ENCODE data around the gene ATP6V0E2. TPM values are rescaled to one million over a fixed set of nuclear protein-coding genes. Genes with fewer than 3 reads are reported as not detected.

ATP6V0E2 gene
- total and polyA plus RNA-seq, 2 experiments from 2014 or later: 11.6 to 25.6 TPM

DNA sequence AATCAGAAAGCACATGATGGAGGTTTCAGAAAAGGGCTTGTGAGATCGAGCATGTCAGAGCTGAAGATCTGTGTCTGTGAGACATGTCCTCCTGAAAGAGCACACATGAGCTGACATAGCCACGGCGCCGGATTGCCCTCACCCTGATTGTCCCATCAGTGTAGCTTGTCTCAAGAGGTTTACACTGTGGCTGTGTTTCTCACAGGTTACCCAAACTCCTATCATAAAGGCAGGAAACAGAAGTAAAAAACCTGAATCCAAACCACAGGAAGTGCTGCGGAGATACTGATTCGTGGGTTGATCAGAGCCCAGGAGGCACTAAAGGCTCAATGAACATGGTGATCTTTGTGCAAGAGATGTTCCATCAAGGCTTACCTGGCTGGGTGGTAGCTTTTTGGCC is 3.9 kb upstream of the ATP6V0E2 start:
- no peaks in the 10 kb centered on the region for H3K9me3 ChIP-seq (ENCODE audit: low read depth)
- H3K4me1 ChIP-seq (ENCODE audit: insufficient read depth): peaks cover 4% of the 10 kb centered on the region
- no peak for TF ChIP-seq EZH2 (IDR thresholded peaks at IDR 0.05; ENCODE audit: borderline replicate concordance)
- TF ChIP-seq, protein P1, sequence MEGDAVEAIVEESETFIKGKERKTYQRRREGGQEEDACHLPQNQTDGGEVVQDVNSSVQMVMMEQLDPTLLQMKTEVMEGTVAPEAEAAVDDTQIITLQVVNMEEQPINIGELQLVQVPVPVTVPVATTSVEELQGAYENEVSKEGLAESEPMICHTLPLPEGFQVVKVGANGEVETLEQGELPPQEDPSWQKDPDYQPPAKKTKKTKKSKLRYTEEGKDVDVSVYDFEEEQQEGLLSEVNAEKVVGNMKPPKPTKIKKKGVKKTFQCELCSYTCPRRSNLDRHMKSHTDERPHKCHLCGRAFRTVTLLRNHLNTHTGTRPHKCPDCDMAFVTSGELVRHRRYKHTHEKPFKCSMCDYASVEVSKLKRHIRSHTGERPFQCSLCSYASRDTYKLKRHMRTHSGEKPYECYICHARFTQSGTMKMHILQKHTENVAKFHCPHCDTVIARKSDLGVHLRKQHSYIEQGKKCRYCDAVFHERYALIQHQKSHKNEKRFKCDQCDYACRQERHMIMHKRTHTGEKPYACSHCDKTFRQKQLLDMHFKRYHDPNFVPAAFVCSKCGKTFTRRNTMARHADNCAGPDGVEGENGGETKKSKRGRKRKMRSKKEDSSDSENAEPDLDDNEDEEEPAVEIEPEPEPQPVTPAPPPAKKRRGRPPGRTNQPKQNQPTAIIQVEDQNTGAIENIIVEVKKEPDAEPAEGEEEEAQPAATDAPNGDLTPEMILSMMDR (IDR thresholded peaks at IDR 0.05; ENCODE audit: poor library complexity): no peak
- no peak overlapping the region for H2AFZ ChIP-seq
- H3K79me2 ChIP-seq: no peaks in the 10 kb centered on the region
- WGBS (ENCODE audit: low lambda C conversion rate, missing lambda C conversion rate): 79% methylated on average over 6 of the region's 6 CpGs
- no peak overlapping the region for H3K4me2 ChIP-seq
- no peaks in the 10 kb centered on the region for H3K27me3 ChIP-seq
- H4K20me1 ChIP-seq (ENCODE audit: insufficient read depth, poor library complexity, severe bottlenecking): no peaks in the 10 kb centered on the region
- H3K27ac ChIP-seq: no peak overlapping the region
- H3K4me3 ChIP-seq: no peak overlapping the region
- H3K36me3 ChIP-seq (replicated peaks; ENCODE audit: insufficient read depth, low read depth): no peaks in the 10 kb centered on the region
- H3K9me2 ChIP-seq (replicated peaks; ENCODE audit: insufficient read depth): no peaks in the 10 kb centered on the region
- no peak for DNase-seq (ENCODE audit: low spot score)

DNA sequence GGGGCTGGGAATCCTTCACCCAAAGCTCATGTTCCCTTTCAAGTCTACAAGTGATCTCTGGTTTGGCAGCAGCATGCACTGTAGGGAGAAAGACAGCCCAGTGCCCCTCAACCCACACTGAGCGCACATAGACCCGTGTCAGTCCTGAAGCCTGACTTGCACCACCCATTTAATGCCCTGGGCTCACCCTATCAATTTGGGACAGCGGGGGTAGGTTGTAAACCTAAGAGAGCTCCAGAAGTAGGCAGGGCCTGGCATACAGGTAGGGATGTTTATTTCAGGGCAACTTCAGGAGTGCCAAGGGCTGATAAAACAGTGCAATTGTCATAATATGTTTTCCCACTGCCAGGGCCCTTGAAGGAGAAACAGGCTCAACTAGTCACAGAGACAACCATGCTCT is 3.5 kb upstream of the ATP6V0E2 start:
- H4K20me1 ChIP-seq (ENCODE audit: insufficient read depth, poor library complexity, severe bottlenecking): no peaks in the 10 kb centered on the region
- no peaks in the 10 kb centered on the region for H3K79me2 ChIP-seq
- no peak overlapping the region for H2AFZ ChIP-seq
- peaks cover 4% of the 10 kb centered on the region for H3K4me1 ChIP-seq (ENCODE audit: insufficient read depth)
- H3K27ac ChIP-seq: no peak overlapping the region
- H3K4me3 ChIP-seq: no peak overlapping the region
- WGBS (ENCODE audit: low lambda C conversion rate, missing lambda C conversion rate): 98% methylated on average over 3 of the region's 3 CpGs
- no peak overlapping the region for H3K4me2 ChIP-seq
- no peak for TF ChIP-seq EZH2phosphoT487 (IDR thresholded peaks at IDR 0.05; ENCODE audit: low read depth, severe bottlenecking, unreplicated experiment)
- TF ChIP-seq, protein P1 (IDR thresholded peaks at IDR 0.05; ENCODE audit: poor library complexity): no peak
- no peak for TF ChIP-seq EZH2 (IDR thresholded peaks at IDR 0.05; ENCODE audit: borderline replicate concordance)
- H3K9me2 ChIP-seq (replicated peaks; ENCODE audit: insufficient read depth): no peaks in the 10 kb centered on the region
- H3K9me3 ChIP-seq (ENCODE audit: low read depth): no peaks in the 10 kb centered on the region
- no peak for DNase-seq (ENCODE audit: low spot score)
- no peaks in the 10 kb centered on the region for H3K27me3 ChIP-seq
- H3K36me3 ChIP-seq (replicated peaks; ENCODE audit: insufficient read depth, low read depth): no peaks in the 10 kb centered on the region

DNA sequence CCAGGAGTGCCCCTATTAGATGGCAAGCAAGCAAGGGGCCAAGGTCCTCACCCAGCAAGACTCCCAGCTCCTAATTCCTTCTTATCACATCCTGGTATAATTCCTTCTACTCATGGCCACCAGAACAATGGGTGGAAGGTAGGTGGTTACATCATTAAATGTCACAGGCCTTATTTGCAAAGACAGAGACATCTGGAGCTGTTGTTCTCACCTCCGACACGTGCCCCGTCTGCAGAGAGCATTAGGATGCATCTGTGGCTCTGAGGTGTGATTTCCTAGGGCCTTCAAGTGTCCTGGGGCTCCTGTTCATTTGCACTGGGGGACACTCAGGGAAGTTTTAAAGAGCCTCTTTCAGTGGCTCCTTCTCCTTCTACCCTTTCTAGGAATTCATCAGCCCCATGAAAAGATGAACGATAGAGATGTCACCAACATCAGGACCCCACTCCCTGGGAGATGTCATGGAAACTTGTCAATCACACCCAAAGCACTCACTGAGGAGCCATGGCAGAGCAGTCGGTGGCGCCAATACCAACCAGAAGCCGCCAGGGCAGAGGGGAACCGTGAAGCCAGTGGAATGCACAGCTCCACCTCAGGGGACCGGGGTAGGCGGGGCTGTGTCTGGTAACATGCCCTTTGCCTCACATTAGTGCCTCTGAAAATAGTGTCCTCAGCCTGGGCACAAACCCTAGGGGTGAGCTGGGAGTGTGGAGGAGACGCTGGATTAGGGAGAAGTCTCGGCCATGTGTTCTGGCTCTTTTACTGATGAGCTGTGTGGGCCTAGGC is 2.9 kb upstream of the ATP6V0E2 start:
- Histone ChIP-seq H3K27me3 (no peaks in the 10 kb centered on the region), H3K9me2 (replicated peaks; ENCODE audit: insufficient read depth) (no peaks in the 10 kb centered on the region), H3K79me2 (no peaks in the 10 kb centered on the region), H3K4me1 (ENCODE audit: insufficient read depth) (peaks cover 4% of the 10 kb centered on the region), H3K9me3 (ENCODE audit: low read depth) (no peaks in the 10 kb centered on the region), H3K4me2 (no peak overlapping the region), H3K27ac (no peak overlapping the region), H2AFZ (no peak overlapping the region), H3K36me3 (replicated peaks; ENCODE audit: insufficient read depth, low read depth) (no peaks in the 10 kb centered on the region), H4K20me1 (ENCODE audit: insufficient read depth, poor library complexity, severe bottlenecking) (no peaks in the 10 kb centered on the region), H3K4me3 (no peak overlapping the region)
- WGBS (ENCODE audit: low lambda C conversion rate, missing lambda C conversion rate): 90% methylated on average over 12 of the region's 12 CpGs
- TF ChIP-seq EZH2phosphoT487 (IDR thresholded peaks at IDR 0.05; ENCODE audit: low read depth, severe bottlenecking, unreplicated experiment): no peak
- TF ChIP-seq, protein P1 (IDR thresholded peaks at IDR 0.05; ENCODE audit: poor library complexity): no peak
- TF ChIP-seq EZH2 (IDR thresholded peaks at IDR 0.05; ENCODE audit: borderline replicate concordance): no peak
- DNase-seq (ENCODE audit: low spot score): no peak

Data from hepatocyte (in vitro differentiated cells).